GM12864 (cell line): ENCODE data around the gene FBXW12.

Experiments
- DNase-seq: peaks from one replicate; pipeline ENCODE4 v3.0.0-alpha.2; 2011; ENCODE audit warnings: low read depth
- H3K4me3 ChIP-seq: 2 replicates; pipeline ENCODE4 v1.5.1; 2011; ENCODE audit warnings: mild to moderate bottlenecking, low read depth, low read length, control low read depth
- CTCF ChIP-seq: IDR thresholded peaks from 2 replicates; pipeline ENCODE4 v1.5.1; 2011; ENCODE audit warnings: low read depth, mild to moderate bottlenecking, moderate library complexity, low read length, control low read depth, inconsistent platforms; ENCODE audit errors: missing control alignments

The FBXW12 gene

GRCh38 chr3:48428088-48428571, 56.1 kb downstream of the FBXW12 start:
- H3K4me3 ChIP-seq, result no peak overlapping the region
- no peak for TF ChIP-seq CTCF
- no peak for DNase-seq

GRCh38 chr3:48428572-48429316, 56.7 kb downstream of the FBXW12 start:
- TF ChIP-seq CTCF, result no peak
- DNase-seq, result no peak
- peak overlapping the region; percentile 65 for H3K4me3 ChIP-seq

GRCh38 chr3:48429317-48429959, 57.4 kb downstream of the FBXW12 start:
- TF ChIP-seq CTCF, result no peak
- H3K4me3 ChIP-seq, result peak overlapping the region; percentile 65
- no peak for DNase-seq

- TF ChIP-seq CTCF, result no peak
- DNase-seq, result no peak
These were observed 58.1 kb downstream of the FBXW12 start, which contains the start of gene PLXNB1 for GRCh38 chr3:48429960-48430707. Gene PLXNB1 (minus strand): TSS chr3:48430086. CDS start chr3:48424611, 5,475 bp downstream.

GRCh38 chr3:48430708-48431101, 58.7 kb downstream of the FBXW12 start:
- no peak for TF ChIP-seq CTCF
- DNase-seq, result no peak
- H3K4me3 ChIP-seq, result no peak overlapping the region

More at GRCh38 chr3:48429960-48430707, 58.1 kb downstream of the FBXW12 start, which contains the start of gene PLXNB1:
- H3K4me3 ChIP-seq, result peak within 1 kb of the TSS; percentile 65

GRCh38 chr3:48431224-48432029, 59.4 kb downstream of the FBXW12 start:
- no peak for TF ChIP-seq CTCF
- no peak overlapping the region for H3K4me3 ChIP-seq
- no peak for DNase-seq
